Right ventricle myocardium superior (tissue), 1 donor: ENCODE results near the gene ASAP3. TPM values are rescaled to one million over a fixed set of nuclear protein-coding genes. Genes with fewer than 3 reads are reported as not detected.

Experiments used
- ATAC-seq: fragments of 200-7000 bp; cut with Tn5 transposase; one replicate; pipeline ENCODE4 v1.9.1; 2020; ENCODE audit warnings: mild to moderate bottlenecking; ENCODE audit not compliant: poor library complexity
- DNase-seq: peaks from one replicate; pipeline ENCODE4 v3.0.0-alpha.2; 2020
- intact Hi-C: fragments of 100-400 bp; cut with DNase I; formaldehyde crosslinking; loops from one replicate; pipeline ENCODE4 v1.11.2; 2022
- total RNA-seq: library from RNA; stranded (reverse); fragmentation: NEBNext Ultra II Directional; extraction: Animal tissue kit (Norgen Biotek cat#: 25700); gene quantifications from one replicate; pipeline ENCODE4 v1.2.1, GENCODE V29; 2021
- donor health status: DM: no; HTN: yes; CAD: no; lungs with severe emphysema.

The ASAP3 gene
- total RNA-seq, 1 donor from 2014 or later, result 44.6 TPM

DNA sequence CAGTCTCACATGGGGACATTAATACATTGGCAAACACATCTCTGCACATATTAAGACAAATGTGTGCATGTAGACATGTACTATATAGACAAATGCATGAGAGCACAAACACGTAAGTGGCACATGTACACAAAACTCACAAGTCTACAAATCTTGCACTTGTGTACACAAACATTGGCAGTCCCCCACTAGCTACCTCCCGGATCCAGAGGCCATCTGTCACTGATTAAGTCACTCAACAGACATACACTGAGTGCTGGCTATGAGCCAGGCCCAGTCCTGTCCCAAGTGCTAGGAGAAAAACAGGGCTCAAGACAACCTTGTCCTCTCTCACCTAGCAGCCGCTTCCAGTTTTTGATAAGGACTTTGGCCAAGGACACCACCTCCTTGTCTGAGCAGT lies 66.4 kb downstream of the ASAP3 start:
- intact Hi-C loops, result no loop called here
- peak; percentile 58 for ATAC-seq

DNA sequence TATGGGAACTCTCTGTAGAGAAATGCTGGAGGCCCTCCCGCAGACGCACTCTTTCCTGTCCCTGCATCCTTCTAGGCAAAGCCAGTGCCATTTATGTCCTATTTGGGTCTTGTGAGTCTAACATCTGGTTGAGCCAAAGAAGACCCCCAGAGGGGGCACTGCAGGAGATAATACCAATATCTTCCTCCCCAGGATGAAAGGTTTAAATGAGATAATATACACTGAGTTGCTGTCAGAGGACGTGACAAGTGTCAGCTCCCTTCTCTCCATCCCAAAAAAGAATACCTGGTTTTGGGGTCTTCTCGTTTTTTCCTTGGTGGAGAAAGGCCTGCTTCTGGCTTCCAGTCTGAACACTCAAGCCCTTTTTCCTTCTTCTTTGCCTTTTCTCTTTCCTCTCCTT lies 67.0 kb downstream of the ASAP3 start:
- ATAC-seq (no peak), DNase-seq (no peak)
- intact Hi-C loops, result no loop called here

More for the DNA sequence above, 66.4 kb downstream of the ASAP3 start:
- DNase-seq, result peak; percentile 70

DNA sequence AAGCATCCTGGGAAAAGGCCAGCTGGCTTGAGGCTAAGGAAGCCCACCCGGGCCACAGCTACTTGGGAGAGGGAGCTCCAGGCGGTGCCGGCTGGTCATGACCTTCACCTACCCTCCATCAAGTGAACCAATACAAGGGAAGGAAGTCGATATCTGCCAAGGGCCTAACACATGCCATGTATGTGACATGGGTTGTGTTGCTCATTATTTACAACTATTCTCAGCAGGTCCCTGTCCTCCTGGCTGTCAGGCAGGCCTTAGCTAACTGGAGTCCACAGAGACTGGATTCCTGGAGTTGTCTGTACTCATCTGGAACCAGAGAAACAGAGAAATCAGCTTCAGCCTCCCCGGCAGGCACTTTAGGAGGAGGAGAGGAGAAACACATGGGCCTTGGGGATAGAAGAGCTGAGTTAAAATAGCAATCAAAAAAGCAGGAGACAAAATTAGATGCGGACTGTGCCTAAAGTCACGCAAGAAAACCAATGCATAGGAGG lies 75.1 kb downstream of the ASAP3 start:
- intact Hi-C loops, result loop anchor here (10.0 kb wide), 1 partner anchor 124 kb away; no protein-coding TSS in a partner anchor
- DNase-seq, result no peak
- ATAC-seq, result no peak

DNA sequence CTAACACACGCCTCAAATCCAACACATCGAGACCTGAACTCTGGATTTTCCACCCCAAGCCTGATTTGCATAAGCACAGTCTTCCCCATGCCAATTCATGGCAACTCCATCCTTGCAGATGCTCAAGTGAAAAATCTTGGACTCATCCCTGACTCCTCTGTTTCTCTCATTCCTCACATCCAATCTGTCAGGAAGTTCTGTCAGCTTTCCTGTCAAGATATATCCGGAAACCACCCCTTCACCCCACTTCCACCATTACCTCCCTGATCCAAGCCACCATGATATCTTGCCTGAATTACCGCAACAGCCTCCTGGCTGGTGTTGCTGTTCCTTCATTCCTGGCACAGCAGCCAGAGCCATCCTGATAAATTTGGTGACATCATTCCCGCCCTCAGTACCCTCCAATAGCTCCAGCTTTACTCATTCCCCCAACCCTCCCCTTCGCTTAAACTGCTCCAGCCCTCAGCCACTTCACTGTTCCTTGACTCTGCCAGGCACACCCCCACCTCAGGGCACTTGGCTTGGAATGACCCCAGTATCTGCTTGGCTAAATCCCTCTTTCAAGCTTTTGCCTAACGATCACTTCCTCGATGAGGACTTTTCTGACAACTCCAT lies 76.9 kb downstream of the ASAP3 start:
- intact Hi-C loops, result loop anchor here (10.0 kb wide), 1 partner anchor 122 kb away; no protein-coding TSS in a partner anchor
- peak; percentile 61 for ATAC-seq
- no peak for DNase-seq

DNA sequence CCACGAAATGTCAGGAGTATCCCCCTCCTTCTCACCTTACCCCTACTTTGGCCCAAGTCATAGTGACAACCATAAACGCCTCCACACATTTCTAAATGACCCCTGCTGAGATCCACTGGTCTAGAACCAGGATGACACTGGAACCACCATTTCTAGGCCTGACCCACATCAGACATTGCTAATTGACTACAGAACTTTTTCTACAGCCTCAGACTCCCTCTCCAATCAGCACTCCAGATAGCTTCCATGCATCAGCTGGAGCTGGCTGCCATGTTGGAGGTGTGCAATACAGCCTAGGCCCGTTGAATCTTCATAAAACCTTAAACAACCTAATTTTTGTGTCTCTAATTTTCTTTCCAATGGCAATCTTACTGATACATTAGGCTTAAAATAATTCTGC lies 78.0 kb downstream of the ASAP3 start:
- DNase-seq, result no peak
- intact Hi-C loops, result loop anchor here (10.0 kb wide), 1 partner anchor 121 kb away; no protein-coding TSS in a partner anchor
- ATAC-seq, result no peak

DNA sequence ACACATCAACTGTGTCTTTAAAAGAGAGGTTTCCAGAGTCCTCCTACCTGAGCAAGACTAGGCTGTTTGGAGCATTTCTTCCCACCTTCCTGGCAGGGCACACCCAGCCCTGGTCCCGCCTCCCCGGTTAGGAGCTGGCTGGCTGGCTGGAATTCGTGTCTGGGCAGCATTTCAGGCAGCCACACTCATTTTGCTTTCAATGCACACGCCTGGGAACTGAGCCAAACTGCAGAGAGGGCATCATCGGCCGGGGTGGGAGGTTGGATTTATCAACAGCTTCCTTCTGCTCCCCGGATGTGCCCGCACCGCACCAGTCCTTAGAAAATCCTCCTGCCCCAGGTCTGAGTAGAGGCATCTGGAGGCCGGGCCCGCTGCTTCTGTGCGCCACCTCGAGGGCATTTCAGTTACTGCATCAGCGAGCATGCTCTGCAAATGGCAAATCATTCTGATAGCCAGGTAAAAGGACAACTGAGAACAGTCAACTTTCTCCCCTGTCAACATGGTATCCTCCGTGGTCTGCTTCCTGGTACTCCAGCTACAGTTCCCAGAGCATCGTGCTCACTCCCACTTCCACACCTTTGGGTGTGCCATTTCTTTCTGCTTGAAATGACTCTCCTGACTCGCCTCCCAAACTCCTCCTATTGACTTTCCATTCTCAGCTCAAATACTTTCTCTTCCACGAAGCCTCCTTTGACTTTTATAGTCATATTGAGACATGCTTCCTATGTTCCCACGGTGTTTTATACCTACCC lies 80.1 kb downstream of the ASAP3 start:
- peak; percentile 86 for ATAC-seq
- intact Hi-C loops, result loop anchor here (5.0 to 10.0 kb wide), 2 partner anchors 37 to 119 kb away; partner anchors contain the start of gene ZNF436
- DNase-seq, result peak; percentile 91

DNA sequence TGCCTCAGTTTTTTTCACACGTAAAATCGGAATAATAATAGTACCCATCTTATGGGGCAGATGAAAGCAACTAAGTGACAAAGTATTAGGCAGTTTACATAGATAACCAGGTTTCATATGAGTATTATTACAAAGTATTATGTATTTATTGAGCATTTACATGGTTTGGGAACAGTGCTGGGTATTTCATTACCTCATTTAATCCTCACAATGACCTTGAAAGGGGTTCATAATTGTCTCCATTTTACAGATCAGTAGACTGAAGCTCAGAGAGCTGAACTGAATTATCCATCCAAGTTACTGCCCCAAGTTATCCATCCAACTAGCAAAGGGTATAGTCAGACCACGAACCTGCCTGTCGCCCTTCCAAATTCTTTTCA lies 80.6 kb downstream of the ASAP3 start:
- ATAC-seq, result no peak
- no peak for DNase-seq
- intact Hi-C loops, result loop anchor here (5.0 to 10.0 kb wide), 2 partner anchors 36 to 119 kb away; partner anchors contain the start of gene ZNF436

DNA sequence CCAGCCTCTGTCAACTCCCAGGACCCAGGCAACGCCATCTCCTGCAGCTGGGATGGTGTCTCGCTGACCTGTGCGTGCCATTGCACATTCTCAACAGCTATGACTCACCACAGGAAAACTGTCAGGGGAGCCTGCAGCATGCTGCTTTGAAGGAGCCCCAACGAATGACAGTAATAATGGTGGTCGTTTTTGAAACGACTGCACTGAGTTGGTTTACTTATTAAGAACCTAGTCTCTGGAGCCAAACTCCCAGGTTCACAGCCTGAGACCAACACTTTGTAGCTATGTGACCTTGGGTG lies 81.0 kb downstream of the ASAP3 start:
- intact Hi-C loops, result loop anchor here (5.0 to 10.0 kb wide), 2 partner anchors 36 to 118 kb away; partner anchors contain the start of gene ZNF436
- no peak for DNase-seq

DNA sequence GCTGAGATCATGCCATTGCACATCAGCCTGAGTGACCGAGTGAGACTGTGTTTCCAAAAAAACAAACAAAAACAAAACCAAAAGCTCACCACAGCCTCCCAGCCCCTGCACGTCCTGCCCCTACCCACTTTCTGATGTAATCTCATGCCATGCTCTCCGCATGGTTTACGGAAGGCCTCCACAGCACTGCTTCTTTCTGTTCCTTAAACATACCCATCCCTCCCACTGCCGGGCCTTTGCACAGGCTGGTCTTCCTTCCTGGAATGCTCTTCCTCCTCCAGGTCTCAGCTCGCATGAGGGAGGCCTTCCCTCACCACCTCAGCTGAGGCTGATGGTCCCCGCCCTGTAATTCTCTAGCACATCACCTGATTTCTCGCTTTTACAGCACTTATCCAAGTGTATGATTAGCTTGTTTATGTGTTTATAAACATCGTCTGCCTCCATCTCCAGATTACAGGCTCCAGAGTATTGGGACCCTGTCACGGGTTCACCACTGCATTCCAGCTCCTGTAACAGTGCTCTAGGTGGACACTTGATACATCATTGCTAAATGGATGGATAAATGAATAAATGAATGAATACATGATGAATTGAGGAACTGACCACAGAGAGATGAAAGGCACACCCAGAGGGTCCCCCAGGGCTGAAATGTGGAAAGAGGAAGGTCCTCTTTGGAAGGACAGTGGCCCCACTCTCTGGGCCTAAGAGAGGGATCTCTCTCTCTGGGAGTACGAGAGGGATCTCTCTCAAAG lies 81.5 kb downstream of the ASAP3 start:
- ATAC-seq (no peak), DNase-seq (no peak)
- intact Hi-C loops, result loop anchor here (5.0 to 10.0 kb wide), 2 partner anchors 35 to 118 kb away; partner anchors contain the start of gene ZNF436

More for the DNA sequence above, 81.0 kb downstream of the ASAP3 start:
- peak; percentile 1 for ATAC-seq

DNA sequence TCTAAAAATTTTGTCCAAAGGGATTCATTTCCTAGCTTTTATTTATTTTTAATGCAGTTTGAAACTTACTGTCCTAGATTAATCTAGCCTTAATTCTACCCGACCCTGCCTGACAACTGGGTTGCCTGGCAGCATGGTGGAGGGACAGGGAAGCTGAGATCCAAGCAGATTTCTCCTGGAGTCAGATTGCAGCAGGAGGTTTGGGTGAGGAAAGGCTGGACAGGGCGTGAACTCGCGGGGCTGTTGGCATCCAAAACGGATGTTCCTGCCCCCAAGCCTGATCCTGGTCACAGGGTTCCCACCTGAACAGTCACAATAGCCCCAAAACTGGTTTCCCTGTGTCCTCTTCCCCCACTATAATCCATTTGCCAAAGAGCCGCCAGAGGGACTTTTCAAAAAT lies 82.7 kb downstream of the ASAP3 start:
- DNase-seq, result no peak
- intact Hi-C loops, result loop anchor here (5.0 to 10.0 kb wide), 2 partner anchors 34 to 117 kb away; partner anchors contain the start of gene ZNF436
- no peak for ATAC-seq

DNA sequence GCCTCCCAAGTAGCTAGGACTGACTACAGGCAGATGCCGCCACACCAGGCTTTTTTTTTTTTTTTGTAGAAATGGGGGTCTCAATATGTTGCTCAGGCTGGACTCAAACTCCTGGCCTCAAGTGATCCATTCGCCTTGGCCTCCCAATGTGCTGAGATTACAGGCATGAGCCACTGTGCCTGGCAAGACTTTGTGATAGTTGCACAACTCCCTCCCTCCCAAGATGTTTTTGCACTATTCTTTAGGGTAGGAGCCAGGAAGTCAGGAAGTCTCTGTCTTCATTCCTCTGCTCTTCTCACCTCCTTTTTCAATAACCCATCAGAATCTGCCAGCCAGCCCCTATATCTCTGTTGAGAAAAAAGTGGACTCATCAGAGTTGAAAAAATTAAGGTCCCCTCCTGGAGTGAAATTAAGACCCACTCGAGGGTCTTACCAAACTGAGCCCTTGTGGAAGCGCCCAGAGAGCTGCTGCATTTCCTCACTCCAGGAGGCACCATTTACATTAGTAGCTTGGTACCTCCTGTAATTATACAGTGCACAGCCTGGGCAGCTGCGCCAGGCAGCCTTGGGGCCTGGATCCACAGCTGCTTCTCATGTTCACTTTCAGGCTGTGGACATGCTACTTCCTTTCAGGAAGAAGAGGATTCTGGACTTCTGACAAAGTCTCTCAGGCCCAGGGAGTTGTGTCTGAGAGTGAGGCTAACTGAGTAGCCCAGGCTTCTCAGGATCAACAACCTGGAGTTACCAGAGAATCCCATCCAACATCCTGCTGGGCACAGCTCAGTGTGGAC lies 83.5 kb downstream of the ASAP3 start:
- peak; percentile 28 for ATAC-seq
- no peak for DNase-seq
- intact Hi-C loops, result loop anchor here (5.0 to 10.0 kb wide), 2 partner anchors 33 to 116 kb away; partner anchors contain the start of gene ZNF436

DNA sequence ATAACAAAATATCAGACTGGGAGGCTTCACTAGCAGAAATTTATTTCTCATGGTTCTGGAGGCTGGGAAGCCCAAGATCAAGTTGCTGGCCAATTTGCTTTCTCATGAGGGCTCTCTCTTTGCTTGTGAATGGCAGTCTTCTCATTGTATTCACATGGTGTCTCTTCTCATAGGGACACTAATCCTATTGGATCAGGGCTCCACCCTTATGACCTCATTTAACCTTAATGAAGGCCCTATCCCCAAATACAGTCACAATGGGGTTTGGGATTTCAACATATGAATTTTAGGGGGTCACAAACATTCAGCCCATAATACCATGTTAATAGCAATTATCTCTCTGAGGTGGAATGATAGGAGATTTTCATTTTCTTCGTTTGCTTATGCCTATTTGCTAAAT lies 84.8 kb downstream of the ASAP3 start:
- intact Hi-C loops, result no loop called here
- ATAC-seq, result no peak
- no peak for DNase-seq

DNA sequence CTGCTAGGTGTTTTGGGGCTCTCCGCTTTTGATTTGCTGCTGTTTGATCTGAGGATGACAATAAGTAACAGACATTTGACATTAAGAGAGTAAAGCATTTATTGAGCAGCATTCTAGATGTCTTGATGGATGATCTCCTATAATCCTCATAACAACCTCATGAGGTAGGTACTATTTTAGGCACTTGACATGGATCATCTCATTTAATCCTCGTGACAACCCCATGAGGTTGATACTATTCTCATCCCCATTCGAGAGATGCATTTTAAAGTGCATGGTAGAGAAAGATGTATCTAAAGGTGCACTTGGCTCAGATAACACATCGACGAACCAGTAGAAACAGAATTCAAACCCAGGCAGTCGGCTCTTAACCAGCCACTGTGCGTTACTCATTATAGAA lies 86.1 kb downstream of the ASAP3 start:
- ATAC-seq (no peak), DNase-seq (no peak)
- intact Hi-C loops, result no loop called here

DNA sequence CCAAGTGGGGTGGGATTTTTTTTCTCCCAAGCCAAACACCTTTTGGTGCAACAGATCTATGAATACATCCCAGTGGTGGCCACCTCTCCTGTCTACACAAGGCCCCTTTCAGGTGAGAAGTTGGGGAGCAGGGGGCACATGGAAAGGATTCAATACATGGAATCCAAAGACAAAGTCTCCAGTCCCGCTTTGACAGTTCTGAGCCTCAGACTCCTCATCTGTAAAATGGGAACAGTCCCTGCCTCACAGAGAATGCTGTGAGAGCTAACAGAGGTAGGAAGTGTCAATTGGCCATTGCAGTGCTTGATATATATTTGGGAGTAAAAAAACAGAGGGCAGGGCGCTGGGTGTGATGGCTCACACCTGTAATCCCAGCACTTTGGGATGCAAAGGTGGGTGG lies 87.6 kb downstream of the ASAP3 start:
- intact Hi-C loops, result no loop called here
- DNase-seq, result no peak
- ATAC-seq, result no peak

DNA sequence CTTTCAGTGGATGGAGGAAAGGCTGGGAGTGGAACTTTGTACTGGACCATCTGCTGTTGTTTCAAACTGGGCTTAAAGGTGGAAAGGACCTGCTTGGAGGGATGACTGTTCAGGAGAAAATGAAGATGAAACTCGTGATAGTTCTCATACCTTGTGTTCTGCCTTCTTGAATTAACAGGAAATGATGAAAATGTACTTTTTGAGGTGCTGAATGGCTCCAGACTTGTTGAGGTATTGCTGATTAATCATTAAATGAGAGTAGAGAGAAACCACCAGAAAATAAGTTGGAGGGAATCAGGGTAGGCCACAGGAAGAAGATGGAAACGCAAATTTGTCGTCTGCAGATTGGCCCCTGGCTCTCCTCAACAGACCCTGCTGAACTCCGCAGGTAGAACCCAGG lies 88.1 kb downstream of the ASAP3 start:
- intact Hi-C loops, result no loop called here
- no peak for DNase-seq
- no peak for ATAC-seq

DNA sequence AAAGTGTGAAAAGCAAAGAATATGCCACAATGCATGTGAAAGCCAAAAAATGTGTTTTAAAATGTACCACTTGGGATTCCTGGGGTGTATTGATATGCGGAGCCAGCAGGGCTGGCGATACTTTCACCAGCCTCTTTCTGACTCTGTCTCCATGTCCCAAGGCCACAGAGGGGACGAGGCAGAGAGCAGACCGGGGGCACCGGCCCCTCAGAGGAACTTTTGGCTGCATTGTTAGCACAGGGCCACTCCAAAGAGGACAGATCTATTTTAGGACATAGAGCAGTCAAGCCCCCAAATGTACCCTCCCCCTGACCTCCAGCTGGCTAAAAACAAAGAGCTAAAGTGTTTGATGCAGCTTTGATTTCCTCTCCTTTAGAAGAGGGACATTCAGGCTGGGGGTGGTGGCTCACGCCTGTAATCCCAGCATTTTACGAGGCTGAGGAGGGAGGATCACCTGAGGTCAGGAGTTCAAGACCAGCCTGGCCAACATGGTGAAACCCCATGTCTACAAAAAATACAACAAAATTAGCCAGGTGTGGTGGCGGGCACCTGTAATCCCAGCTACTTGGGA lies 88.7 kb downstream of the ASAP3 start:
- peak; percentile 59 for DNase-seq
- intact Hi-C loops, result no loop called here
- ATAC-seq, result peak; percentile 29

DNA sequence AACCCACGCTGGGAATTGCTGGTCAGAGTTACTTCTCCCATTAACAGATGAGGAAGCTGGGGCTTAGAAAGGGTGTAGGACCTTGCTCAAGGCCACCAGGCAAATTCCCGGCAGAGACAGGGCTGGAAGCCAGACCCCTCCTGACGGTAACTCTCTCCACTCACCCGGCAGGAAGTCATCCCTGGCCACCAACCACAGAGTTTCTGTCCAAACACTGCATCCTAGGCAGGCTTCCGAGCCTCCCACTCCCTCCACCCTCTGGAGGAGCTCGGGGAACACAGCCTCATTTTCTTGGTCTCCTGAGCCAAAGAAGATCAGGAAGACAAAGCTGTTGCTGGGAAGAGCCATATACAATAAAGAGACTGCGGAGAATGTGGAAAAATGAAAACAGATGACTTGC lies 89.3 kb downstream of the ASAP3 start:
- intact Hi-C loops, result no loop called here
- ATAC-seq (peak; percentile 79), DNase-seq (peak; percentile 91)

DNA sequence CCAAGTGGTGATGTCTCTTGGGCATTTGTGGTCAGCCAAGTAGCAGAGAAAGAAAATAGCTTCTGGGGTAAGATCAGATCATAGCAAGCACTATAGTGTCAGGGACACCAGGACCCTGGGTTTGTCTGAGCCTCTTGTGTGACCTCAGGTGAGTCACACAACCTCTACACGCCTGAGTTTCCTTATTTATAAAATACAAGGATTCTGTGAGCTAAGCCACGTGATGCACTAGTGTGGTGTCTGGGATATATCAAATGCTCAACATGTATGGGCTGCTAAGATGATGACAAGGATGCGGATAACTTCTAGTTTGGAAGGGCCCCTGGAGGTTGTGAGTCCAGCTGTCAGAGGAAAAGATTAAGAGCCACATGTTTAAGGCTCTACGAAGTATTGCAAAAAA lies 89.8 kb downstream of the ASAP3 start:
- ATAC-seq, result peak; percentile 70
- intact Hi-C loops, result no loop called here
- no peak for DNase-seq
